HepG2 (cell line): ENCODE results near the gene SCIN. TPM values are rescaled to one million over a fixed set of nuclear protein-coding genes. Genes with fewer than 3 reads are reported as not detected.

Experiments used
- ATAC-seq: fragments of 200-7000 bp; cut with Tn5 transposase; 3 replicates; pipeline ENCODE4 v1.9.1; 2020; ENCODE audit warnings: mild to moderate bottlenecking, moderate library complexity
- BruUV-seq: library from RNA; stranded (reverse); fragments of 400-500 nt; replicated peaks from 2 replicates; lab custom pipeline; 2021; lab: Mats Ljungman, UMichigan
- CTCF ChIA-PET: fragments of 300-600 bp; formaldehyde crosslinking; extraction: SDS; loops from one replicate; lab custom pipeline; 2021; ENCODE audit warnings: low total read pairs, inconsistent platforms, low intra/inter-chr PET ratio; lab: Yijun Ruan, JAX
- POLR2A ChIA-PET: fragments of 350-600 bp; sonication (Branson Sonifier 250); formaldehyde crosslinking; loops from one replicate; lab custom pipeline; 2020; ENCODE audit warnings: antibody characterized with exemption, inconsistent platforms; lab: Yijun Ruan, JAX
- DNase-seq: peaks from one replicate; pipeline ENCODE4 v3.0.0-alpha.2; 2015; ENCODE audit warnings: low spot score
- FAIRE-seq: peaks from 3 replicates; lab custom pipeline; 2011; peaks lifted over from hg19 to GRCh38; lab: Jason Lieb, UNC
- H2AFZ ChIP-seq: one replicate; pipeline ENCODE4 v1.6.1; 2011; ENCODE audit warnings: low read length, inconsistent platforms
- H3K27ac ChIP-seq: fragments of 300-600 bp; 3 replicates; pipeline ENCODE4 v1.8.0; 2011; ENCODE audit warnings: mixed run types, mild to moderate bottlenecking, mixed read lengths, low read length, inconsistent platforms; ENCODE audit not compliant: insufficient read depth; ENCODE audit errors: extremely low read length
- H3K27me3 ChIP-seq, 2 experiments: fragments of 200-600 bp in 1 of 2; 2 replicates in 1 of 2; 3 replicates in 1 of 2; pipeline versions ENCODE4 v1.6.0 to v1.8.0; 2011; ENCODE audit warnings: low read length in 2 of 2, mild to moderate bottlenecking in 2 of 2, moderate library complexity in 2 of 2, inconsistent platforms in 1 of 2; ENCODE audit not compliant: insufficient read depth in 2 of 2, control insufficient read depth in 1 of 2
- H3K36me3 ChIP-seq, 2 experiments: fragments of 200-600 bp in 1 of 2; replicated peaks in 1 of 2; 2 replicates in 1 of 2; 3 replicates in 1 of 2; pipeline versions ENCODE4 v1.5.1 to v1.8.0; 2011; ENCODE audit warnings: low read length in 2 of 2, inconsistent platforms in 1 of 2; ENCODE audit not compliant: insufficient read depth in 2 of 2, control insufficient read depth in 1 of 2
- H3K4me1 ChIP-seq: 2 replicates; pipeline ENCODE4 v1.5.1; 2012; ENCODE audit warnings: low read length, inconsistent platforms; ENCODE audit not compliant: insufficient read depth
- H3K4me2 ChIP-seq: 2 replicates; pipeline ENCODE4 v1.6.0; 2011; ENCODE audit warnings: low read depth, low read length, inconsistent platforms
- H3K4me3 ChIP-seq, 3 experiments: fragments of 200-600 bp in 1 of 3; sonication (generic), shearing (Covaris generic) in 1 of 3; replicated peaks in 1 of 3; 2 replicates each; pipeline ENCODE4 v1.5.1; 2011 to 2016; ENCODE audit warnings: low read length in 3 of 3, inconsistent platforms in 2 of 3, low read depth in 2 of 3, mild to moderate bottlenecking in 2 of 3, control low read depth in 1 of 3, mixed read lengths in 1 of 3; ENCODE audit not compliant: insufficient read depth in 1 of 3
- H3K79me2 ChIP-seq: one replicate; pipeline ENCODE4 v1.6.1; 2011; ENCODE audit warnings: low read length, inconsistent platforms; ENCODE audit not compliant: insufficient read depth
- H3K9ac ChIP-seq: 2 replicates; pipeline ENCODE4 v1.6.0; 2011; ENCODE audit warnings: mild to moderate bottlenecking, low read depth, low read length, inconsistent platforms; ENCODE audit not compliant: insufficient read depth
- H3K9me3 ChIP-seq: 2 replicates; pipeline ENCODE4 v1.5.1; 2012; ENCODE audit warnings: mild to moderate bottlenecking, low read length
- H4K20me1 ChIP-seq: 2 replicates; pipeline ENCODE4 v1.6.0; 2011; ENCODE audit warnings: inconsistent platforms, mild to moderate bottlenecking, low read length, moderate library complexity; ENCODE audit not compliant: insufficient read depth
- ATF7 ChIP-seq, 2 experiments: fragments of 450-650 bp in 1 of 2; sonication (generic) in 1 of 2; formaldehyde crosslinking in 1 of 2; IDR thresholded peaks; 2 replicates each; pipeline versions ENCODE4 v1.4.0 to v1.6.1; 2016 to 2020; ENCODE audit warnings: antibody characterized with exemption in 1 of 2, mild to moderate bottlenecking in 1 of 2, missing genetic modification reagents in 1 of 2
- NR3C1 ChIP-seq: sonication (generic); formaldehyde crosslinking; IDR thresholded peaks from 2 replicates; pipeline ENCODE4 v1.4.0; 2020; ENCODE audit warnings: missing genetic modification reagents
- POLR2A ChIP-seq, 2 experiments: IDR thresholded peaks; 2 replicates each; pipeline ENCODE4 v1.6.1; 2011; ENCODE audit warnings: low read depth in 2 of 2, low read length in 2 of 2, mild to moderate bottlenecking in 1 of 2, moderate library complexity in 1 of 2; ENCODE audit not compliant: insufficient read depth in 1 of 2
- ZBTB21 ChIP-seq: sonication (generic); formaldehyde crosslinking; IDR thresholded peaks from 2 replicates; pipeline ENCODE4 v1.4.0; 2020; ENCODE audit warnings: missing genetic modification reagents
- ZBTB3 ChIP-seq: sonication (generic); formaldehyde crosslinking; IDR thresholded peaks from 2 replicates; pipeline ENCODE4 v1.4.0; 2020; ENCODE audit warnings: low read depth, mild to moderate bottlenecking, moderate library complexity, missing genetic modification reagents, borderline replicate concordance
- ZNF230 ChIP-seq: sonication (generic); formaldehyde crosslinking; IDR thresholded peaks from 2 replicates; pipeline ENCODE4 v1.4.0; 2020; ENCODE audit warnings: mild to moderate bottlenecking, missing genetic modification reagents
- ZNF331 ChIP-seq: sonication (generic); formaldehyde crosslinking; IDR thresholded peaks from 2 replicates; pipeline ENCODE4 v1.4.0; 2020; ENCODE audit warnings: missing genetic modification reagents
- ZNF652 ChIP-seq: IDR thresholded peaks from 2 replicates; pipeline ENCODE4 v1.6.1; 2016; ENCODE audit warnings: low read depth, borderline replicate concordance
- WGBS: methylation state at CpG from one replicate; pipeline ENCODE4 v1.1.6; 2017; ENCODE audit warnings: low lambda C conversion rate; 5-methylcytosine and 5-hydroxymethylcytosine counted together
- in situ Hi-C: cut with HindIII; loops from 2 replicates; pipeline ENCODE4 v1.10.0; 2017; ENCODE audit warnings: low pct_unique_long_range_greater_than_20kb; ENCODE audit not compliant: extremely low pct_ligation_motif_present
- intact Hi-C: fragments of 100-400 bp; cut with micrococcal nuclease; formaldehyde crosslinking; loops from one replicate; pipeline ENCODE4 v1.10.0; 2022; ENCODE audit not compliant: unreplicated experiment
- polyA plus RNA-seq, 8 experiments: library from polyadenylated mRNA; depleted of rRNA in 3 of 8; stranded (reverse) in 7 of 8; unstranded in 1 of 8; fragments of >200 nt; fragmentation: Illumina TruSeq in 4 of 8; extraction: Trizol in 4 of 8; gene quantifications; 2 replicates each; pipeline versions ENCODE4 v1.2.1 to v1.2.3, GENCODE V29; 2011 to 2016; ENCODE audit warnings: low read depth in 4 of 8, missing spikeins in 1 of 8, mixed read lengths in 1 of 8; ENCODE audit not compliant: insufficient read depth in 1 of 8
- total RNA-seq, 5 experiments: library from RNA; depleted of rRNA; stranded (reverse); fragments of >200 nt; fragmentation: Illumina TruSeq; extraction: Trizol; gene quantifications; 2 replicates each; pipeline ENCODE4 v1.2.3, GENCODE V29; 2016; ENCODE audit warnings: low read depth in 1 of 5
- TF ChIP-seq, protein P1 (sequence below): sonication (generic); formaldehyde crosslinking; IDR thresholded peaks from 2 replicates; pipeline ENCODE4 v1.4.0; 2020; ENCODE audit warnings: missing genetic modification reagents
- TF ChIP-seq, protein P2 (sequence below): sonication (generic); formaldehyde crosslinking; IDR thresholded peaks from 2 replicates; pipeline ENCODE4 v1.4.0; 2020; ENCODE audit warnings: mild to moderate bottlenecking, missing genetic modification reagents
- TF ChIP-seq, protein P3 (sequence below): sonication (generic); formaldehyde crosslinking; IDR thresholded peaks from 2 replicates; pipeline ENCODE4 v1.4.0; 2020; ENCODE audit warnings: mild to moderate bottlenecking, missing genetic modification reagents
- TF ChIP-seq, protein P4 (sequence below): sonication (generic); formaldehyde crosslinking; IDR thresholded peaks from 2 replicates; pipeline ENCODE4 v1.5.0; 2020; ENCODE audit warnings: missing genetic modification reagents
- TF ChIP-seq, protein P5 (sequence below): sonication (generic); formaldehyde crosslinking; IDR thresholded peaks from 2 replicates; pipeline ENCODE4 v1.5.1; 2020; ENCODE audit warnings: missing genetic modification reagents, mild to moderate bottlenecking, borderline replicate concordance
- TF ChIP-seq, protein P6 (sequence below): sonication (generic); formaldehyde crosslinking; IDR thresholded peaks from 2 replicates; pipeline ENCODE4 v1.4.0; 2020; ENCODE audit warnings: mild to moderate bottlenecking, low read depth, missing genetic modification reagents
- TF ChIP-seq, protein P7 (sequence below): IDR thresholded peaks from 2 replicates; pipeline ENCODE4 v1.6.1; 2012; ENCODE audit warnings: low read depth, low read length, improper control_type of control experiment
- TF ChIP-seq, protein P8 (sequence below): IDR thresholded peaks from 2 replicates; pipeline ENCODE4 v1.6.1; 2016

Gene SCIN
- total and polyA plus RNA-seq, 2 of the 13 experiments (the other 11 are each of a cell fraction or from before 2014, with no cell fraction given) = not detected

DNA sequence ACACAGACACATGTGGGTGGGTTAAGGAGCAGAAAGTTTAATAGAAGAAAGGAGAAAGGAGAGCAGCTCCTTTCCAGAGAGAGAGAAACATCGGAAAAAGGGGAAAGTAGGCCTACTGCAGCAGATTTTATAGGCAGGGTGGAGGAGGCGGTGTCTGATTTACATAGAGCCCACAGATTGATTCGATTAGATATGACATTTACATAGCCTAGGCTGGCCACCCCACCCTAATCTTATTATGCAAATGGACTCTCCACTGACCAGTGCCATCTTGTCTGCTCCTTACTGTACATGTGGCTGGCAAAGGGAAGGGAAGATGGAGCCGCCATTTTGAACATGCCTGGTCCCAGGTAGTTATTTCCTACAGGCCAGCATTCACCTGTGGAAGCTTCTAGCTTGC is 38.7 kb upstream of the SCIN start:
- Histone ChIP-seq H2AFZ (no peak overlapping the region), H3K4me3 (no peak overlapping the region), H3K9me3 (no peaks in the 10 kb centered on the region), H3K27me3 (no peaks in the 10 kb centered on the region), H3K27ac (no peak overlapping the region), H3K4me2 (no peak overlapping the region), H3K36me3 (no peaks in the 10 kb centered on the region), H3K79me2 (no peaks in the 10 kb centered on the region), H4K20me1 (no peaks in the 10 kb centered on the region), H3K4me1 (no peaks in the 10 kb centered on the region), H3K9ac (no peak overlapping the region)
- ChIA-PET CTCF (no interaction called here), POLR2A (no interaction called here)
- FAIRE-seq (no peak), ATAC-seq (no peak), DNase-seq (no peak)
- 28% methylated on average over 4 of the region's 4 CpGs for WGBS
- no TSS peak for BruUV-seq
- in situ Hi-C loops = no loop called here
- intact Hi-C loops = no loop called here
- TF ChIP-seq, protein P1, sequence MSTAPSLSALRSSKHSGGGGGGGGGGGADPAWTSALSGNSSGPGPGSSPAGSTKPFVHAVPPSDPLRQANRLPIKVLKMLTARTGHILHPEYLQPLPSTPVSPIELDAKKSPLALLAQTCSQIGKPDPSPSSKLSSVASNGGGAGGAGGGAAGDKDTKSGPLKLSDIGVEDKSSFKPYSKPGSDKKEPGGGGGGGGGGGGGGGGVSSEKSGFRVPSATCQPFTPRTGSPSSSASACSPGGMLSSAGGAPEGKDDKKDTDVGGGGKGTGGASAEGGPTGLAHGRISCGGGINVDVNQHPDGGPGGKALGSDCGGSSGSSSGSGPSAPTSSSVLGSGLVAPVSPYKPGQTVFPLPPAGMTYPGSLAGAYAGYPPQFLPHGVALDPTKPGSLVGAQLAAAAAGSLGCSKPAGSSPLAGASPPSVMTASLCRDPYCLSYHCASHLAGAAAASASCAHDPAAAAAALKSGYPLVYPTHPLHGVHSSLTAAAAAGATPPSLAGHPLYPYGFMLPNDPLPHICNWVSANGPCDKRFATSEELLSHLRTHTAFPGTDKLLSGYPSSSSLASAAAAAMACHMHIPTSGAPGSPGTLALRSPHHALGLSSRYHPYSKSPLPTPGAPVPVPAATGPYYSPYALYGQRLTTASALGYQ = no peak
- no peak for TF ChIP-seq POLR2A (IDR thresholded peaks at IDR 0.05; ENCODE audit: insufficient read depth in 1 of 2, low read depth in 2 of 2, low read length in 2 of 2)
- TF ChIP-seq, protein P2, sequence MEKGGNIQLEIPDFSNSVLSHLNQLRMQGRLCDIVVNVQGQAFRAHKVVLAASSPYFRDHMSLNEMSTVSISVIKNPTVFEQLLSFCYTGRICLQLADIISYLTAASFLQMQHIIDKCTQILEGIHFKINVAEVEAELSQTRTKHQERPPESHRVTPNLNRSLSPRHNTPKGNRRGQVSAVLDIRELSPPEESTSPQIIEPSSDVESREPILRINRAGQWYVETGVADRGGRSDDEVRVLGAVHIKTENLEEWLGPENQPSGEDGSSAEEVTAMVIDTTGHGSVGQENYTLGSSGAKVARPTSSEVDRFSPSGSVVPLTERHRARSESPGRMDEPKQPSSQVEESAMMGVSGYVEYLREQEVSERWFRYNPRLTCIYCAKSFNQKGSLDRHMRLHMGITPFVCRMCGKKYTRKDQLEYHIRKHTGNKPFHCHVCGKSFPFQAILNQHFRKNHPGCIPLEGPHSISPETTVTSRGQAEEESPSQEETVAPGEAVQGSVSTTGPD (CRISPR knock-in tag) = no peak
- TF ChIP-seq ZBTB3 (CRISPR knock-in tag) = no peak
- no peak for TF ChIP-seq ATF7 (IDR thresholded peaks at IDR 0.05)
- no peak for TF ChIP-seq ATF7 (CRISPR knock-in tag; IDR thresholded peaks at IDR 0.05)
- no peak for TF ChIP-seq ZBTB21 (CRISPR knock-in tag)
- TF ChIP-seq NR3C1 = no peak
- TF ChIP-seq, protein P3, sequence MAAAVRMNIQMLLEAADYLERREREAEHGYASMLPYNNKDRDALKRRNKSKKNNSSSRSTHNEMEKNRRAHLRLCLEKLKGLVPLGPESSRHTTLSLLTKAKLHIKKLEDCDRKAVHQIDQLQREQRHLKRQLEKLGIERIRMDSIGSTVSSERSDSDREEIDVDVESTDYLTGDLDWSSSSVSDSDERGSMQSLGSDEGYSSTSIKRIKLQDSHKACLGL (CRISPR knock-in tag) = no peak
- no peak for TF ChIP-seq ZNF230 (CRISPR knock-in tag)
- TF ChIP-seq, protein P4, sequence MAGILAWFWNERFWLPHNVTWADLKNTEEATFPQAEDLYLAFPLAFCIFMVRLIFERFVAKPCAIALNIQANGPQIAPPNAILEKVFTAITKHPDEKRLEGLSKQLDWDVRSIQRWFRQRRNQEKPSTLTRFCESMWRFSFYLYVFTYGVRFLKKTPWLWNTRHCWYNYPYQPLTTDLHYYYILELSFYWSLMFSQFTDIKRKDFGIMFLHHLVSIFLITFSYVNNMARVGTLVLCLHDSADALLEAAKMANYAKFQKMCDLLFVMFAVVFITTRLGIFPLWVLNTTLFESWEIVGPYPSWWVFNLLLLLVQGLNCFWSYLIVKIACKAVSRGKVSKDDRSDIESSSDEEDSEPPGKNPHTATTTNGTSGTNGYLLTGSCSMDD (CRISPR knock-in tag) = no peak
- TF ChIP-seq, protein P5, sequence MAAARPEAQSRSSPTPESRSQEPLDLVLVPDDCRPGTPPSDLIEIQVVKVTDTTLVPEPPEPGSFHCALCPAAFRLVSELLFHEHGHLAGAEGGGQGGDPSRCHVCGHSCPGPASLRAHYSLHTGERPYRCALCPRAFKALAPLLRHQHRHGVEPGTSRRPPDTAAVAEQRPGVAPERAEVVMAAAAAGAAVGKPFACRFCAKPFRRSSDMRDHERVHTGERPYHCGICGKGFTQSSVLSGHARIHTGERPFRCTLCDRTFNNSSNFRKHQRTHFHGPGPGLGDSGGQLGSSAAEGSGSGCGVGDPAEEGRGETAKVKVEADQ (CRISPR knock-in tag) = no peak
- TF ChIP-seq ZNF331 (CRISPR knock-in tag) = no peak
- TF ChIP-seq, protein P6, sequence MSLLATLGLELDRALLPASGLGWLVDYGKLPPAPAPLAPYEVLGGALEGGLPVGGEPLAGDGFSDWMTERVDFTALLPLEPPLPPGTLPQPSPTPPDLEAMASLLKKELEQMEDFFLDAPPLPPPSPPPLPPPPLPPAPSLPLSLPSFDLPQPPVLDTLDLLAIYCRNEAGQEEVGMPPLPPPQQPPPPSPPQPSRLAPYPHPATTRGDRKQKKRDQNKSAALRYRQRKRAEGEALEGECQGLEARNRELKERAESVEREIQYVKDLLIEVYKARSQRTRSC (CRISPR knock-in tag) = no peak
- TF ChIP-seq ZNF652 = no peak
- TF ChIP-seq, protein P7, sequence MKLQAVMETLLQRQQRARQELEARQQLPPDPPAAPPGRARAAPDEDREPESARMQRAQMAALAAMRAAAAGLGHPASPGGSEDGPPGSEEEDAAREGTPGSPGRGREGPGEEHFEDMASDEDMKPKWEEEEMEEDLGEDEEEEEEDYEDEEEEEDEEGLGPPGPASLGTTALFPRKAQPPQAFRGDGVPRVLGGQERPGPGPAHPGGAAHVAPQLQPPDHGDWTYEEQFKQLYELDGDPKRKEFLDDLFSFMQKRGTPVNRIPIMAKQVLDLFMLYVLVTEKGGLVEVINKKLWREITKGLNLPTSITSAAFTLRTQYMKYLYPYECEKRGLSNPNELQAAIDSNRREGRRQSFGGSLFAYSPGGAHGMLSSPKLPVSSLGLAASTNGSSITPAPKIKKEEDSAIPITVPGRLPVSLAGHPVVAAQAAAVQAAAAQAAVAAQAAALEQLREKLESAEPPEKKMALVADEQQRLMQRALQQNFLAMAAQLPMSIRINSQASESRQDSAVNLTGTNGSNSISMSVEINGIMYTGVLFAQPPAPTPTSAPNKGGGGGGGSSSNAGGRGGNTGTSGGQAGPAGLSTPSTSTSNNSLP = no peak
- TF ChIP-seq, protein P8, sequence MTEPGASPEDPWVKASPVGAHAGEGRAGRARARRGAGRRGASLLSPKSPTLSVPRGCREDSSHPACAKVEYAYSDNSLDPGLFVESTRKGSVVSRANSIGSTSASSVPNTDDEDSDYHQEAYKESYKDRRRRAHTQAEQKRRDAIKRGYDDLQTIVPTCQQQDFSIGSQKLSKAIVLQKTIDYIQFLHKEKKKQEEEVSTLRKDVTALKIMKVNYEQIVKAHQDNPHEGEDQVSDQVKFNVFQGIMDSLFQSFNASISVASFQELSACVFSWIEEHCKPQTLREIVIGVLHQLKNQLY = no peak
